Thymus (tissue), 11 donors: ENCODE measurements around the gene STAU1. TPM values are rescaled to one million over a fixed set of nuclear protein-coding genes. Genes with fewer than 3 reads are reported as not detected.
"Not testable (repeated sequence)": the region's sequence is repeated elsewhere in the genome, so short reads cannot be mapped to it uniquely, and the experiment has no call there.

Experiments
- DNase-seq, 9 donors: peaks; one replicate each; pipeline ENCODE4 v3.0.0-alpha.2; 2013; ENCODE audit warnings: low spot score in 9 of 9, low read depth in 6 of 9, missing footprints in 1 of 9
- H3K27ac ChIP-seq, 2 donors: one replicate each; pipeline ENCODE4 v1.5.1; 2013; ENCODE audit warnings: control low read depth in 1 of 2, low read depth in 1 of 2, low read length in 1 of 2, mild to moderate bottlenecking in 1 of 2, moderate library complexity in 1 of 2
- H3K27me3 ChIP-seq, 2 donors: one replicate each; pipeline ENCODE4 v1.5.1; 2013; ENCODE audit warnings: low read length in 1 of 2; ENCODE audit not compliant: control insufficient read depth in 2 of 2, insufficient read depth in 1 of 2
- H3K36me3 ChIP-seq, 2 donors: one replicate each; pipeline ENCODE4 v1.5.1; 2013; ENCODE audit warnings: low read length in 1 of 2, mild to moderate bottlenecking in 1 of 2, moderate library complexity in 1 of 2; ENCODE audit not compliant: control insufficient read depth in 2 of 2, insufficient read depth in 2 of 2
- H3K4me1 ChIP-seq, 2 donors: one replicate each; pipeline ENCODE4 v1.5.1; 2013; ENCODE audit warnings: low read length in 2 of 2; ENCODE audit not compliant: control insufficient read depth in 2 of 2, insufficient read depth in 2 of 2
- H3K4me3 ChIP-seq, 2 donors: one replicate each; pipeline ENCODE4 v1.5.1; 2013; ENCODE audit warnings: low read length in 2 of 2, control low read depth in 1 of 2, mild to moderate bottlenecking in 1 of 2
- H3K9me3 ChIP-seq, 2 donors: one replicate each; pipeline ENCODE4 v1.5.1; 2013; ENCODE audit warnings: low read length in 1 of 2, mild to moderate bottlenecking in 1 of 2; ENCODE audit not compliant: control insufficient read depth in 2 of 2, insufficient read depth in 1 of 2
- WGBS: extraction: QIAGEN DNeasy Blood & Tissue Kit; methylation state at CpG from one replicate; pipeline ENCODE4 v1.1.7; 2013; 5-methylcytosine and 5-hydroxymethylcytosine counted together
- polyA plus RNA-seq: library from polyadenylated mRNA; stranded (reverse); fragments of 200-250 nt; gene quantifications from one replicate; pipeline ENCODE4 v1.2.3, GENCODE V29; 2013
- total RNA-seq: library from RNA; stranded (reverse); fragments of 120-200 nt; gene quantifications from one replicate; pipeline ENCODE4 v1.2.4, GENCODE V29; 2013
- donor health status: healthy.

STAU1 gene
- total and polyA plus RNA-seq, 2 donors, result 25.5 to 52.8 TPM

DNA sequence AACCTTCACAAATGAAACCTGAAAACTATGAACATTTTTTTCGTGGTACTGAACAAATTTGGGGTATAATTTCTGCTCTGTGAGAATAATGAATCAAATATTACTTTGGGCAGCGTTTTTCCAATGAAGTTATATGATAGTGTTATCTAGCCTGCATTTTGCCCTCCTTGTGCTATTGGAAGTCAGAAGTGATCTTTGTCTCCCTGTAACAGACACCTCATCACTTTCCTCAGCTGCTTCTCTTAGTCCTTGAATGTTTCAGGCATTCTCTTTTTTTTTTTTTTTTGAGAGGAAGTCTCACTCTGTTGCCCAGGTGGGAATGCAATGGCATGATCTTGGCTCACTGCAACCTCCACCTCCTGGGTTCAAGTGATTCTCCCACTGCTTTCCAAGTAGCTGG is 41.2 kb upstream of the STAU1 start:
- Histone ChIP-seq H3K9me3 (peaks cover 0 to 1% of the 10 kb centered on the region in 2 donors), H3K27ac (no peak overlapping the region), H3K4me3 (no peak overlapping the region), H3K27me3 (no peaks in the 10 kb centered on the region), H3K36me3 (peaks cover 73% of the 10 kb centered on the region in 2 donors), H3K4me1 (no peaks in the 10 kb centered on the region)
- over 99% methylated on average over 2 of the region's 2 CpGs for WGBS
- no peak for DNase-seq

DNA sequence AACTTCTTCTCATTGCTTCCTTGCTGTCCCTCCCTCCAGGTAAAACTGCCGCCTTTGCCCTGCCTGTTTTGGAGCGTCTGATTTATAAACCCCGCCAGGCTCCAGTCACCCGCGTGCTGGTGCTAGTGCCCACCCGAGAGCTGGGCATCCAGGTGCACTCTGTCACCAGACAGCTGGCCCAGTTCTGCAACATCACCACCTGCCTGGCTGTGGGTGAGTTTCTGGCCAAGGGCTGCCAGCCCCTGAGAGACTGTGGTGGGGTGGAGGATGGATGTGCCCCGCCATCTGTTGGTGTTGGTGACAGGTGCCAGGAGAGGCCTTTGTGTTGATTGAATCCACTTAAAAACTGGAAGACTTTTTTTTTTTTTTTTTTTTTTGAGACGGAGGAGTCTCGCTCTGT is 40.5 kb upstream of the STAU1 start:
- WGBS, result 94% methylated on average over 9 of the region's 9 CpGs
- Histone ChIP-seq H3K27ac (no peak overlapping the region), H3K4me3 (no peak overlapping the region), H3K4me1 (no peaks in the 10 kb centered on the region), H3K27me3 (no peaks in the 10 kb centered on the region), H3K36me3 (peaks cover 74 to 75% of the 10 kb centered on the region in 2 donors), H3K9me3 (peaks cover 0 to 1% of the 10 kb centered on the region in 2 donors)
- DNase-seq, result no peak

DNA sequence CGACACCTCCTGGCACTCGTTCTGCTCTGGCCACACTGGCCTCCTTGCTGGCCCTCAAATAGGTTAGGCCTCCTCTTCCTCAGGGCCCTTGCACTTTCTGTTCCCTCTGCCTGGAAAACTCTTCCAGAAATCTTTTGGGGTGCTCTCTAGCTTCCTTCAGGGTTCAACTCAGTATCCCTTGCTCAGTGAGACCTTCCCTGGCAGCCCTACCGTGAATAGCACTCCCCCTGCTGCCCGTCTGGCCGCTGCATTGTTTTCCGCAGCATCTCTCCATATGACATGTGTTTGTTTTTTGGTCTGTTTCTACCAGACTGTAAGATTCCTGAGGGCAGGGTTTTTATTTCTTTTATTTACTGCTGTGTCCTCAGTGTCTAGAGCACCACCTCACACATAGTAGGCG is 37.8 kb upstream of the STAU1 start:
- Histone ChIP-seq H3K36me3 (peaks cover 71 to 73% of the 10 kb centered on the region in 2 donors), H3K4me3 (no peak overlapping the region), H3K9me3 (peaks cover 0 to 1% of the 10 kb centered on the region in 2 donors), H3K27ac (no peak overlapping the region), H3K4me1 (no peaks in the 10 kb centered on the region), H3K27me3 (no peaks in the 10 kb centered on the region)
- WGBS, result 98% methylated on average over 7 of the region's 7 CpGs
- DNase-seq, result no peak

DNA sequence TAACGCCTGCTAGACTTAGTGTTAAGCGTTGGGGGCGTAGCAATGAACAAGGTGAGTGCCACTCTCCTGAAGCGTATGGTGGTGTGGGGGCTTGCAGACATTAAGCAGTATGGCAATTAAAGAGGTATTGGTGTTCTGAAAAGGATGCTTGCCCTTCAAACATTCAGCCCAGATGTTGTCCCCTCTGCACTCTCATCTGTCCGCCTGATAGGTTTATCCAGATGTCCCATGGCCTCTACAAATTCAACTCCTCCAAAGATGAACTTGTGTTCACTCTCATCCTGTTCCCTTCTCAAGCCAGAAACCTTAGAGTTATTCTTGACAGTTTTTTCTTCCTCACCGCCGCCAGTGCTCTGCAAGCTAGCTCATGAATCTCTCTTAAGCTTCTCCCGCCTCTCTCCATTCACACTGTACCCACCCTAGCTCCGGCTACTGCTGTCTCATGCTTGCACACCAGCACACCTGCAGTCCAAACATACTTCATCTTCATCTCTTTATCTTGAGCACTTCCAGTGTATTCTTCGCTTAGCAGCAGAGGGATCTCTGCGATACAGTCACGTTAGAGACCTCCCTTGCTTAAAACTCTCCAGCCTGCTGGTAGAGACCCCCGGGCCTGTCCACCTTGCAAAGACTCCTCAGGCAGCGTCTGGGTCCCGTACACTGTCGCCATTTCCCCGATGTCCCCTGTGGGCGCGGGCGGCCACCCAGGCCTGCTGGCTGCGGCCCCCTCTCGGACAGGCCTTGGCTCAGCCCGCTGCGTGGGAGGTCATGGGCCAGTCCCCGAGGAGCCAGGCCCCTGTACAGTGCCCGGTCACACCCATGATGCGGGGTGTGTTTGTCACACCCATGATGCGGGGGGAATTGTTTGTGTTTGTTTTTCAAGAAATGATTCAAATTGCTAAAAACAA is 32.0 kb upstream of the STAU1 start:
- H3K27me3 ChIP-seq, result no peaks in the 10 kb centered on the region
- H3K9me3 ChIP-seq, result peaks cover 0 to 1% of the 10 kb centered on the region in 2 donors
- 82% methylated on average over 28 of the region's 28 CpGs for WGBS
- H3K4me1 ChIP-seq, result peaks cover 9 to 18% of the 10 kb centered on the region in 2 donors
- DNase-seq, result no peak
- peaks cover 34 to 36% of the 10 kb centered on the region in 2 donors for H3K36me3 ChIP-seq
- peak overlapping the region; percentile 67 to 94 for H3K4me3 ChIP-seq
- H3K27ac ChIP-seq, result peak overlapping the region; percentile 77 to 84

DNA sequence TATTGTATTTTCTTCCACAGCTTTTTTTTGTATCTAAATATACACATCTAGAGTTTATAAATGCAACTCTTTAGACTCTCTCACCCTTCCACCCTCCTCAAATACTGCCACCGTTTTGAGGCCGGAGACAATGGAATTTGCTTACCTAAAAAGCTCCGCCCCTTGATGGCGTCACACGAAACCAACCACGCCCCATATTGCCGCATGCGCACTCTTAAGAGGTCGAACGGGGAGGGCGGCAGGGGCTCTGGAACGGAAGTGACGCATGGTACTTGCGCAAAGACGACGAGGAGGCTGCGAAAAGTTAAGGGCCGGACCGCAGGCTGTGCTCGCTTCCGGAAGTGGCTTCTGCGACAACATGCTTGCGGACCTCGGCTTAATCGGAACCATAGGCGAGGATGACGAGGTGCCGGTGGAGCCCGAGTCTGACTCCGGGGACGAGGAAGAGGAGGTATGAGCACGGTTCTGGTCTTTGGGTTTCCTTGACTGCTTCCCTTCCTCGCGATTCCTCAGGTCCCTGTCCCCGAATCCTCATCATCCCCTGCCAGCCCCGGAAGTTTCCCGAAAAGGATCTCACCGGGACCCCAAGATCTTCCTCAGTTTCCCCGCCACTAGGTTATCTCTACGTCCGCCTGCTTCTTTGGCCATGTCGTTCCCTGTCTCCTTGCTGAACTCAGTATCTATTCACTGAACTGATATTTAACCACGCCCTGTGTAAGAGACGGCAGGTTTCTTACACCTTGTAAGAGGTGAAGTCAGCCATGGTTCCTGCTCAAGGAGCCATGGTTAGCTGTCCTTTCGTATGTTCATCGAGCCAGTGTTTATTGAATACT is 31.2 kb upstream of the STAU1 start, which contains the start of gene DDX27:
Gene DDX27 (plus strand): TSS at position 326 of the 833 bp plus-strand sequence. CDS start 33 bp downstream, at position 359.
- under 1% methylated on average over 46 of the region's 46 CpGs for WGBS
- Histone ChIP-seq H3K4me1 (peaks cover 9 to 18% of the 10 kb centered on the region in 2 donors), H3K27me3 (no peaks in the 10 kb centered on the region), H3K36me3 (peaks cover 26 to 28% of the 10 kb centered on the region in 2 donors), H3K9me3 (no peaks in the 10 kb centered on the region), H3K4me3 (peak within 1 kb of the TSS; percentile 67 to 94), H3K27ac (peak within 1 kb of the TSS; percentile 77 to 84)
- DNase-seq, result peak; percentile 97 to 100 (median 99)

DNA sequence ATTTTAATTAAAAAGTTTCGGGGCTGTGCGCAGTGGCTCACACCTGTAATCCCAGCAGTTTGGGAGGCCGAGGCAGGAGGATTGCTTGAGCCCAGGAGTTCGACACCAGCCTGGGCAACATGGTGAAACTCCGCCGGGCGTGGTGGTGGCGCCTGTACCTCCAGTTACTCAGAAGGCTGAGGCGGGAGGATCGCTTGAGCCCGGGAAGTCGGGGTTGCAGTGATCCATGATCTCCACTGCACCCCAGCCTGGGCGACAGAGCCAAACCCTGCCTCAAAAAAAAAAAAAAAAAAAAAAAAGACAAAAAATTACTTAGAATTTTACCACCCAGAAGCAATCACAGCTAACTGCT is 30.6 kb upstream of the STAU1 start:
- WGBS, result 67% methylated on average over 13 of the region's 13 CpGs
- not testable (repeated sequence) for DNase-seq, H3K27me3 ChIP-seq, H3K9me3 ChIP-seq
- H3K4me3 ChIP-seq, result peak overlapping the region; percentile 2 to 94
- peak overlapping the region; percentile 33 to 84 for H3K27ac ChIP-seq
- H3K4me1 ChIP-seq, result peaks cover 9 to 18% of the 10 kb centered on the region in 2 donors
- peaks cover 21 to 22% of the 10 kb centered on the region in 2 donors for H3K36me3 ChIP-seq

DNA sequence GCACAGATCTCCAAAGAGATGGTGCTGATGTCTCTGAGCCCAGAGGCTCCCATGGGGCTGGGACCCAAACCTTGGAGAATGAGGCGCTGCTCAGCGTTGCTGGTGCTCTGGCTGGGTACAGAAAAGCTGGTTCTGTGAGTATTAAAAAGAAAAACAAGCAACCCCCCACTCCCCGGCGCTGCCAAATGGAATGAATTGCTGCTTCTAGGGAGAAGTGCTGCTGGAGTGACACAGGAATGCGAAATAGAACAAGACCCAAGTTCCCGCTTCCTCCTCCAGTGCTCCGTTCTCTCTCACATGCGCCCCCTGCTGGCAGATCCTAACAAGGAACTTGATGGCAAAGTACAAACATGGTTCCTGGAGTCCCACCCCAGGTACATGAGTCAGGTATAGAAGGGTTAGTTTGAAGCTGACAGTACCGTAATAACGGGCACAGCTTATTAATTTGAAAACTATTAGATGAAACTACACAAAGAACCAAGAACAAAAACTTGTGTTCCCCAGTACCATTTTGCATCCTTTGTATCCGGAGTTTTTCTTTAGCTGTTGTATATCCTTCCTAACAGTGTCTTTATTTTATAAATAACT is 29.0 kb upstream of the STAU1 start:
- DNase-seq, result peak; percentile 68 to 93 (median 82)
- Histone ChIP-seq H3K4me1 (peaks cover 9 to 18% of the 10 kb centered on the region in 2 donors), H3K4me3 (peak overlapping the region in 1 of 2 donors; percentile 16), H3K36me3 (peaks cover 9% of the 10 kb centered on the region in 2 donors), H3K27ac (no peak overlapping the region), H3K9me3 (no peaks in the 10 kb centered on the region), H3K27me3 (no peaks in the 10 kb centered on the region)
- WGBS, result 22% methylated on average over 11 of the region's 11 CpGs

DNA sequence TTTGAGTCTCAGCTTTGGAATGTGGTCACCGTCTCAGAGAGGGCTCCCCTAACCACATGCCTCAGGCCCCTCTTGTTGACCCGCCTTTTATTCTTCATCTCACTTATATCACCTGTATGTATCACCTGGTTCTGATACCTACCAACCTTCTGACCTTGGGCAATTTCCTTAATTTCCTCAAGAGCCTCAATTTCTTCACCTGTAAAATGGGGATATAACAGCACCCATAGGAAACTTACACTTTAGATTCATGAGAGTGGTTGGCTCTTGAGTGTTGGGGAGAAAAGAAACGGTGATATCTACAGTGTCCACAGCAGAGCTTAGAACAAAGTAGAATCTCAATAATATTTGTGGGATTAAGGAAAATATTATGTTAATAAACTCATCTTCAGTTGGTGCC is 27.1 kb upstream of the STAU1 start:
- DNase-seq, result no peak
- H3K27ac ChIP-seq, result no peak overlapping the region
- no peaks in the 10 kb centered on the region for H3K27me3 ChIP-seq
- H3K4me1 ChIP-seq, result peaks cover 5 to 15% of the 10 kb centered on the region in 2 donors
- H3K36me3 ChIP-seq, result no peaks in the 10 kb centered on the region
- no peaks in the 10 kb centered on the region for H3K9me3 ChIP-seq
- WGBS, result 98% methylated on average over 3 of the region's 3 CpGs
- no peak overlapping the region for H3K4me3 ChIP-seq
